ENCODE measurements around the gene LDLRAD4.
"Not testable (repeated sequence)": the region's sequence is repeated elsewhere in the genome, so short reads cannot be mapped to it uniquely, and the experiment has no call there.

LDLRAD4 gene

GRCh38 chr18:13246591-13246990 is 28.0 kb downstream of the LDLRAD4 start:
- no peak for DNase-seq (ENCODE audit: low read depth)

- no peak for DNase-seq (ENCODE audit: low read depth)
Observed at GRCh38 chr18:13247506-13247905, 28.9 kb downstream of the LDLRAD4 start.

GRCh38 chr18:13252686-13253410 is 34.3 kb downstream of the LDLRAD4 start:
- no peak for DNase-seq (ENCODE audit: low read depth)

GRCh38 chr18:13253786-13254688 is 35.5 kb downstream of the LDLRAD4 start:
- no peak for DNase-seq (ENCODE audit: low read depth)

GRCh38 chr18:13254971-13255927 is 36.7 kb downstream of the LDLRAD4 start:
- DNase-seq (ENCODE audit: low read depth), result no peak

- no peak for DNase-seq (ENCODE audit: low read depth)
Observed at GRCh38 chr18:13256444-13257305, 38.1 kb downstream of the LDLRAD4 start.

- DNase-seq (ENCODE audit: low read depth), result no peak
Observed at GRCh38 chr18:13257361-13257980, 38.9 kb downstream of the LDLRAD4 start.

GRCh38 chr18:13258921-13259320 is 40.4 kb downstream of the LDLRAD4 start:
- no peak for DNase-seq (ENCODE audit: low read depth)

GRCh38 chr18:13259701-13260100 is 41.1 kb downstream of the LDLRAD4 start:
- no peak for DNase-seq (ENCODE audit: low read depth)

GRCh38 chr18:13260197-13260934 is 41.8 kb downstream of the LDLRAD4 start:
- DNase-seq (ENCODE audit: low read depth), result no peak

- no peak for DNase-seq (ENCODE audit: low read depth)
Observed at GRCh38 chr18:13260935-13261640, 42.5 kb downstream of the LDLRAD4 start.

- no peak for DNase-seq (ENCODE audit: low read depth)
Observed at GRCh38 chr18:13261661-13262357, 43.2 kb downstream of the LDLRAD4 start.

GRCh38 chr18:13262358-13262680 is 43.8 kb downstream of the LDLRAD4 start:
- not testable (repeated sequence) for DNase-seq (ENCODE audit: low read depth)

GRCh38 chr18:13262839-13263691 is 44.5 kb downstream of the LDLRAD4 start:
- no peak for DNase-seq (ENCODE audit: low read depth)

GRCh38 chr18:13264091-13265007 is 45.8 kb downstream of the LDLRAD4 start:
- DNase-seq (ENCODE audit: low read depth), result no peak

- DNase-seq (ENCODE audit: low read depth), result no peak
Observed at GRCh38 chr18:13265008-13265910, 46.7 kb downstream of the LDLRAD4 start.

Measured in stromal cell of bone marrow (primary cell).